Gastrocnemius medialis (tissue), 4 donors: Measurements from ENCODE around the gene MAP3K20.

Experiments used
- POLR2A ChIP-seq, 2 donors: fragments of 450-650 bp; IDR thresholded peaks; one replicate each; pipeline ENCODE4 v1.6.1; 2017; ENCODE audit warnings: antibody characterized with exemption in 2 of 2, mild to moderate bottlenecking in 2 of 2, moderate library complexity in 2 of 2
- TF ChIP-seq, protein P1 (sequence below), 5 experiments: fragments of 450-650 bp in 3 of 5; fragments of 200-600 bp in 2 of 5; sonication (generic) in 2 of 5; IDR thresholded peaks in 4 of 5; conservative IDR thresholded peaks in 1 of 5; 1 replicate in 4 of 5; 2 replicates in 1 of 5; pipeline ENCODE4 v1.5.1; 2016 to 2019; ENCODE audit warnings: antibody characterized with exemption in 5 of 5, mild to moderate bottlenecking in 3 of 5, moderate library complexity in 3 of 5

DNA sequence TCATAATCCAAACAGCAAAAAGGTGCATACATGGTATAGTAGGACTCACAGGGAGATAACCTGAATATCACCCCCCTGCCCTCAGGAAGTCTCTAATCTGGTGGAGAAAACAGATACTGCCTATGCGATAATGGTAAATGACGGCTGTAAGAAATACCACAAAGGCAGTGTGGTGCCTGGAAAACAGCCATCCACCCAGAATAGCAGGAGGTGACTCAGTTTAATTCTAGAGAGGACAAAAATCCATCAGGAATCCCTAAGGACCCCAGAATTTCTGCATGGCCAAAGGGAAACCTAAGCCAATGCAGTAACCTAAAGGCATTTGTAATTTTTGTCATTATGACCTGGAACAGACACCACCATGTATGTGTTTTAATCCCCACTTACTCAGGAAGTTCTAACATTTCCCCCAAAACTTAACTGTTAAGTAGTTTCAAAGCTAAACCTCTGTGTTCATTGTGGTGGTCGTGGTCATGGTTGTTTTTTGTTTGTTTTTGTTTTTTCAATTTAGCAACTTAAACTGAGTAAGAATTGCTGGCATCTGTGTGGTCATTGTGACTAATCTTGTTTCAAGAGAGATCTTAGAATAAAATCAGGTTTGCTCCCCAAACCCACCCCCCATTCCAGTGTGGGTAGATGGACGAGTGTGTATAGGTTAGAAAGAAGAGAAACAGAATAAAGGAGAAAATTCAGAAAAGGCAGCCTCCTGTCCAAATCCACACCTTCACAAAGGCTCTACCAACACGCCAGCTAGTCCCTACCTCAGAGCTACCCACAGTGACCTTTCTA lies 157.5 kb downstream of the MAP3K20 start:
- TF ChIP-seq, protein P1, sequence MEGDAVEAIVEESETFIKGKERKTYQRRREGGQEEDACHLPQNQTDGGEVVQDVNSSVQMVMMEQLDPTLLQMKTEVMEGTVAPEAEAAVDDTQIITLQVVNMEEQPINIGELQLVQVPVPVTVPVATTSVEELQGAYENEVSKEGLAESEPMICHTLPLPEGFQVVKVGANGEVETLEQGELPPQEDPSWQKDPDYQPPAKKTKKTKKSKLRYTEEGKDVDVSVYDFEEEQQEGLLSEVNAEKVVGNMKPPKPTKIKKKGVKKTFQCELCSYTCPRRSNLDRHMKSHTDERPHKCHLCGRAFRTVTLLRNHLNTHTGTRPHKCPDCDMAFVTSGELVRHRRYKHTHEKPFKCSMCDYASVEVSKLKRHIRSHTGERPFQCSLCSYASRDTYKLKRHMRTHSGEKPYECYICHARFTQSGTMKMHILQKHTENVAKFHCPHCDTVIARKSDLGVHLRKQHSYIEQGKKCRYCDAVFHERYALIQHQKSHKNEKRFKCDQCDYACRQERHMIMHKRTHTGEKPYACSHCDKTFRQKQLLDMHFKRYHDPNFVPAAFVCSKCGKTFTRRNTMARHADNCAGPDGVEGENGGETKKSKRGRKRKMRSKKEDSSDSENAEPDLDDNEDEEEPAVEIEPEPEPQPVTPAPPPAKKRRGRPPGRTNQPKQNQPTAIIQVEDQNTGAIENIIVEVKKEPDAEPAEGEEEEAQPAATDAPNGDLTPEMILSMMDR (IDR thresholded peaks at IDR 0.05 in 4 of 5, conservative IDR thresholded peaks at IDR 0.05 in 1 of 5) = no peak
- TF ChIP-seq POLR2A (IDR thresholded peaks at IDR 0.05) = no peak
